Psoas muscle (tissue), 8 donors: ENCODE results near the gene SRPK3. TPM values are rescaled to one million over a fixed set of nuclear protein-coding genes. Genes with fewer than 3 reads are reported as not detected.

Experiments used
- ATAC-seq, 4 donors: fragments of 200-7000 bp; cut with Tn5 transposase; one replicate each; pipeline ENCODE4 v1.9.1; 2020; ENCODE audit warnings: moderate library complexity in 3 of 4, mild to moderate bottlenecking in 2 of 4
- DNase-seq, 2 donors: peaks; one replicate each; pipeline ENCODE4 v3.0.0-alpha.2; 2020
- H3K27ac ChIP-seq: fragments of 200-600 bp; one replicate; pipeline ENCODE4 v1.8.0; 2022
- H3K27me3 ChIP-seq, 3 donors: fragments of 200-600 bp in 1 of 3; one replicate each; pipeline versions ENCODE4 v1.6.1 to v1.8.0; 2013 to 2022; ENCODE audit warnings: low read length in 2 of 3, mild to moderate bottlenecking in 2 of 3, moderate library complexity in 1 of 3; ENCODE audit not compliant: insufficient read depth in 3 of 3
- H3K36me3 ChIP-seq, 2 donors: fragments of 200-600 bp in 1 of 2; one replicate each; pipeline versions ENCODE4 v1.6.1 to v1.8.0; 2013 to 2022; ENCODE audit warnings: low read depth in 1 of 2, mild to moderate bottlenecking in 1 of 2, moderate library complexity in 1 of 2; ENCODE audit not compliant: insufficient read depth in 1 of 2
- H3K4me1 ChIP-seq: fragments of 200-600 bp; one replicate; pipeline ENCODE4 v1.8.0; 2022
- H3K4me3 ChIP-seq: fragments of 200-600 bp; one replicate; pipeline ENCODE4 v1.8.0; 2022; ENCODE audit warnings: mild to moderate bottlenecking
- H3K9me3 ChIP-seq: fragments of 200-600 bp; one replicate; pipeline ENCODE4 v1.8.0; 2022
- WGBS, 3 donors: extraction: QIAGEN DNeasy Blood & Tissue Kit; methylation state at CpG; one replicate each; pipeline versions ENCODE4 v1.1.6 to v1.1.7; 2013; 5-methylcytosine and 5-hydroxymethylcytosine counted together
- intact Hi-C, 2 donors: fragments of 100-400 bp; cut with DNase I; formaldehyde crosslinking; loops; one replicate each; pipeline versions ENCODE4 v1.11.0 to v1.14.2; 2022
- polyA plus RNA-seq, 3 donors: library from polyadenylated mRNA; stranded (reverse); fragments of 200-250 nt; gene quantifications; one replicate each; pipeline ENCODE4 v1.2.3, GENCODE V29; 2013
- total RNA-seq, 4 donors: library from RNA; stranded (reverse); fragmentation: NEBNext Ultra II Directional in 2 of 4; extraction: Animal tissue kit (Norgen Biotek cat#: 25700) in 2 of 4; gene quantifications; one replicate each; pipeline versions ENCODE4 v1.2.1 to v1.2.4, GENCODE V29; 2021 to 2023
- TF ChIP-seq, protein P1 (sequence below): fragments of 200-600 bp; IDR thresholded peaks from one replicate; pipeline ENCODE4 v1.8.0; 2022; ENCODE audit warnings: antibody characterized with exemption
- donor health status: healthy with polysubstance abuse.
- donor health status: DM: no; HTN: no; CAD: no; lungs with moderate emphysema.
- donor health status: Bipolar disorder and iron deficiency.
- donor health status: healthy.
- donor health status: DM: yes; HTN: yes; CAD: no.
- donor health status: DM: no; HTN: no; CAD: no.
- donor health status: DM: no; HTN: no; CAD: no.
- donor health status: DM: yes; HTN: yes; CAD: no.

Gene SRPK3
- total and polyA plus RNA-seq, 7 donors, result 14.5 to 140 (median 43.7) TPM

- H3K36me3 ChIP-seq, result no peaks in the 10 kb centered on the region
- H3K27ac ChIP-seq, result no peak overlapping the region
- intact Hi-C loops, result no loop called here
- ATAC-seq, result no peak
- DNase-seq, result no peak
- no peaks in the 10 kb centered on the region for H3K4me1 ChIP-seq
- no peaks in the 10 kb centered on the region for H3K9me3 ChIP-seq
- WGBS, 3 donors, result 38 to 77% (median 63%) methylated on average over 2 to 10 of the region's 10 CpGs
- no peak overlapping the region for H3K4me3 ChIP-seq
- TF ChIP-seq, protein P1, sequence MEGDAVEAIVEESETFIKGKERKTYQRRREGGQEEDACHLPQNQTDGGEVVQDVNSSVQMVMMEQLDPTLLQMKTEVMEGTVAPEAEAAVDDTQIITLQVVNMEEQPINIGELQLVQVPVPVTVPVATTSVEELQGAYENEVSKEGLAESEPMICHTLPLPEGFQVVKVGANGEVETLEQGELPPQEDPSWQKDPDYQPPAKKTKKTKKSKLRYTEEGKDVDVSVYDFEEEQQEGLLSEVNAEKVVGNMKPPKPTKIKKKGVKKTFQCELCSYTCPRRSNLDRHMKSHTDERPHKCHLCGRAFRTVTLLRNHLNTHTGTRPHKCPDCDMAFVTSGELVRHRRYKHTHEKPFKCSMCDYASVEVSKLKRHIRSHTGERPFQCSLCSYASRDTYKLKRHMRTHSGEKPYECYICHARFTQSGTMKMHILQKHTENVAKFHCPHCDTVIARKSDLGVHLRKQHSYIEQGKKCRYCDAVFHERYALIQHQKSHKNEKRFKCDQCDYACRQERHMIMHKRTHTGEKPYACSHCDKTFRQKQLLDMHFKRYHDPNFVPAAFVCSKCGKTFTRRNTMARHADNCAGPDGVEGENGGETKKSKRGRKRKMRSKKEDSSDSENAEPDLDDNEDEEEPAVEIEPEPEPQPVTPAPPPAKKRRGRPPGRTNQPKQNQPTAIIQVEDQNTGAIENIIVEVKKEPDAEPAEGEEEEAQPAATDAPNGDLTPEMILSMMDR, result no peak
- peaks cover 0 to 45% (median 2%) of the 10 kb centered on the region in 3 donors for H3K27me3 ChIP-seq
These were observed 43.5 kb downstream of the SRPK3 start for GRCh38 chrX:153824348-153824747.

- Histone ChIP-seq H3K27ac (no peak overlapping the region), H3K36me3 (no peaks in the 10 kb centered on the region), H3K4me3 (no peak overlapping the region), H3K9me3 (no peaks in the 10 kb centered on the region), H3K4me1 (no peaks in the 10 kb centered on the region), H3K27me3 (peaks cover 0 to 52% (median 3%) of the 10 kb centered on the region in 3 donors)
- WGBS, 3 donors, result 78 to 85% (median 84%) methylated on average over 7 to 8 of the region's 8 CpGs
- TF ChIP-seq, protein P1, result no peak
- ATAC-seq (no peak), DNase-seq (no peak)
- intact Hi-C loops, result no loop called here
These were observed 44.2 kb downstream of the SRPK3 start for GRCh38 chrX:153825042-153825441.

DNA sequence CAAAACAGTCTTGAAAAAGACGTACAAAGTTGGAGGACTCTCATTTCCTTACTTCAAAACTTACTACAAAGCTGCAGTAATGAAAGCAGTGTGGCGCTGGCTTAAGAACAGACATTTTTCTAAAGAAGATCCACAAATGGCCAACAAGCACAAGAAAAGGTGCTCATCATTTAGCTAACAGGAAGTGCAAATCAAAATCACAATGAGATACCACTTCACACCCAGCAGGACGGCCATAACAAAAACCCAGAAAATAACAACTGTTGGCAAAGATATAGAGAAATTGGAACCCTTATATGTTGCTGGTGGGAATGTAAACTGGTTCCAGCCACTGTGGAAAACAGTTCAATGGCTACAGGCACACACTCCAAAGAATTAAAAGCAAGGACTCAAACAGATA is 46.2 kb downstream of the SRPK3 start:
- H3K9me3 ChIP-seq, result no peaks in the 10 kb centered on the region
- ATAC-seq (no peak), DNase-seq (no peak)
- intact Hi-C loops, result no loop called here
- no peak overlapping the region for H3K4me3 ChIP-seq
- H3K4me1 ChIP-seq, result no peaks in the 10 kb centered on the region
- H3K27ac ChIP-seq, result no peak overlapping the region
- TF ChIP-seq, protein P1, result no peak
- 66 to 87% (median 77%) methylated on average over 3 of the region's 3 CpGs for WGBS, 3 donors
- H3K36me3 ChIP-seq, result no peaks in the 10 kb centered on the region
- peaks cover 0 to 58% (median 4%) of the 10 kb centered on the region in 3 donors for H3K27me3 ChIP-seq

- Histone ChIP-seq H3K9me3 (no peaks in the 10 kb centered on the region), H3K36me3 (no peaks in the 10 kb centered on the region), H3K27ac (no peak overlapping the region), H3K4me1 (no peaks in the 10 kb centered on the region), H3K27me3 (peaks cover 0 to 66% (median 2%) of the 10 kb centered on the region in 3 donors), H3K4me3 (no peak overlapping the region)
- intact Hi-C loops, result no loop called here
- TF ChIP-seq, protein P1, result no peak
- WGBS, 3 donors, result 81 to 94% (median 90%) methylated on average over 5 to 9 of the region's 9 CpGs
- DNase-seq (peak in 1 of 2 donors; percentile 5), ATAC-seq (no peak)
These were observed 47.1 kb downstream of the SRPK3 start for GRCh38 chrX:153827903-153828302.

- no peak for ATAC-seq
- DNase-seq, result no peak
- Histone ChIP-seq H3K4me1 (no peaks in the 10 kb centered on the region), H3K36me3 (no peaks in the 10 kb centered on the region), H3K27me3 (peaks cover 0 to 66% (median 2%) of the 10 kb centered on the region in 3 donors), H3K27ac (no peak overlapping the region), H3K9me3 (no peaks in the 10 kb centered on the region), H3K4me3 (no peak overlapping the region)
- TF ChIP-seq, protein P1, result no peak
- intact Hi-C loops, result no loop called here
- WGBS, 3 donors, result 52 to 69% (median 62%) methylated on average over 12 to 17 of the region's 17 CpGs
These were observed 47.5 kb downstream of the SRPK3 start for GRCh38 chrX:153828308-153828707.
